PC-9 (cell line): ENCODE results near the gene SMARCAD1. TPM values are rescaled to one million over a fixed set of nuclear protein-coding genes. Genes with fewer than 3 reads are reported as not detected.

Experiments
- BruUV-seq: library from RNA; stranded (reverse); fragments of 400-500 nt; replicated peaks from 2 replicates; lab custom pipeline; 2021; lab: Mats Ljungman, UMichigan
- CTCF ChIA-PET: fragments of 300-600 bp; sonication (Branson Sonifier 250); formaldehyde crosslinking; loops from one replicate; lab custom pipeline; 2022; ENCODE audit warnings: antibody characterized with exemption; lab: Charles Lee
- POLR2A ChIA-PET: fragments of 300-600 bp; sonication (Branson Sonifier 250); formaldehyde crosslinking; loops from one replicate; lab custom pipeline; 2022; ENCODE audit warnings: antibody characterized with exemption; ENCODE audit not compliant: unreplicated experiment; lab: Charles Lee
- DNase-seq, 2 experiments: peaks; one replicate each; pipeline versions ENCODE4 v3.0.0 to v3.0.0-alpha.2; 2015 to 2022; ENCODE audit warnings: mixed read lengths in 1 of 2
- H2AFZ ChIP-seq: fragments of 200-600 bp; sonication (generic); 2 replicates; pipeline ENCODE4 v1.8.1; 2017; ENCODE audit warnings: antibody characterized with exemption
- H3F3A ChIP-seq: fragments of 200-600 bp; sonication (generic); 2 replicates; pipeline ENCODE4 v1.8.1; 2017; ENCODE audit warnings: antibody characterized with exemption, mild to moderate bottlenecking, low read depth; ENCODE audit not compliant: insufficient read depth
- H3K27ac ChIP-seq: fragments of 200-600 bp; sonication (generic); 2 replicates; pipeline ENCODE4 v1.6.1; 2016; ENCODE audit warnings: mixed run types
- H3K27me3 ChIP-seq: fragments of 200-600 bp; sonication (generic); 2 replicates; pipeline ENCODE4 v1.6.1; 2016; ENCODE audit warnings: low read depth, mixed run types; ENCODE audit not compliant: insufficient read depth
- H3K36me3 ChIP-seq: fragments of 200-600 bp; sonication (generic); 2 replicates; pipeline ENCODE4 v1.6.1; 2016; ENCODE audit warnings: low read depth, mixed run types
- H3K4me1 ChIP-seq: fragments of 200-600 bp; sonication (generic); replicated peaks from 2 replicates; pipeline ENCODE4 v1.6.1; 2016; ENCODE audit warnings: mixed run types; ENCODE audit not compliant: insufficient read depth
- H3K4me2 ChIP-seq: fragments of 200-600 bp; sonication (generic); 2 replicates; pipeline ENCODE4 v1.6.1; 2017; ENCODE audit warnings: mixed run types
- H3K4me3 ChIP-seq: fragments of 200-600 bp; sonication (generic); 2 replicates; pipeline ENCODE4 v1.6.1; 2016; ENCODE audit warnings: mixed run types
- H3K79me2 ChIP-seq: fragments of 200-600 bp; sonication (generic); 2 replicates; pipeline ENCODE4 v1.6.1; 2017; ENCODE audit warnings: low read depth, mixed run types
- H3K9me2 ChIP-seq: fragments of 200-600 bp; sonication (generic); 2 replicates; pipeline ENCODE4 v1.8.1; 2017; ENCODE audit warnings: mild to moderate bottlenecking; ENCODE audit not compliant: insufficient read depth
- H3K9me3 ChIP-seq: fragments of 200-600 bp; sonication (generic); 2 replicates; pipeline ENCODE4 v1.8.1; 2016; ENCODE audit warnings: low read depth; ENCODE audit not compliant: insufficient read depth
- H4K20me1 ChIP-seq: fragments of 200-600 bp; sonication (generic); 2 replicates; pipeline ENCODE4 v1.8.1; 2017; ENCODE audit not compliant: insufficient read depth
- CTCF ChIP-seq: fragments of 200-600 bp; sonication (generic); conservative IDR thresholded peaks from 2 replicates; pipeline ENCODE4 v1.6.1; 2017; ENCODE audit warnings: mixed run types, antibody characterized with exemption, mild to moderate bottlenecking, moderate library complexity
- EZH2 ChIP-seq: fragments of 200-600 bp; sonication (generic); IDR thresholded peaks from 2 replicates; pipeline ENCODE4 v1.8.0; 2017; ENCODE audit warnings: antibody characterized with exemption, low read depth
- intact Hi-C: fragments of 100-400 bp; cut with micrococcal nuclease; formaldehyde crosslinking; loops from one replicate; pipeline ENCODE4 v1.10.0; 2022; ENCODE audit not compliant: unreplicated experiment
- total RNA-seq: library from RNA; stranded (reverse); gene quantifications from 2 replicates; pipeline ENCODE4 v1.2.3, GENCODE V29; 2021

The SMARCAD1 gene
- total RNA-seq, 1 experiment from 2014 or later: 17.1 TPM

DNA sequence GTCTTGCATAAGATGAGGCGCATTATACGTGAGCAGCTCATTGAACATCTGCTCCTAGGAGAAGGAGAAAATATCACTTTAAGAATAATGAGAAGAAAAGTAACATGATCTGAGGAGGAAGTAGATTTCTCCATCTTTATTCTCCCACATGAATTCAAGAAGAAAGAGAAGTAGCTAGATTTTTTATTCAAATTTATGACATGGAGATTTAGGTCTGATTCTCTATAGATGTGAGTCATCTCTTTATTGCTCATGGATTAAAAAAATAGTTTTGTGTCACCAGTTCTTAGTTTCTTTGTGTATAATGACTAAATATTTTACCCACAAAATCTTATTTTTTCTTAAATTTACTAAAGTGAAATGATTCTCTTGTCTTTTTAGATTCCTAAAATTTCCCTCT is 94.5 kb downstream of the SMARCAD1 start:
- CTCF ChIA-PET: no interaction called here
- Histone ChIP-seq H3K27ac (no peak overlapping the region), H3K4me2 (no peak overlapping the region), H4K20me1 (no peaks in the 10 kb centered on the region), H3K36me3 (no peaks in the 10 kb centered on the region), H3K9me2 (no peaks in the 10 kb centered on the region), H3K4me1 (no peaks in the 10 kb centered on the region), H3K27me3 (no peaks in the 10 kb centered on the region), H3F3A (no peaks in the 10 kb centered on the region; the same call in 1 of the 2 replicates), H3K4me3 (no peak overlapping the region), H3K79me2 (no peaks in the 10 kb centered on the region), H2AFZ (no peak overlapping the region), H3K9me3 (no peaks in the 10 kb centered on the region)
- BruUV-seq: no TSS peak
- POLR2A ChIA-PET: no interaction called here
- intact Hi-C loops: loop anchor here (5.0 to 10.0 kb wide), 4 partner anchors 295 to 825 kb away; no protein-coding TSS in a partner anchor
- TF ChIP-seq EZH2 (no peak), CTCF (no peak)
- no peak for DNase-seq

- no peak overlapping the region for H3K27ac ChIP-seq
- no peaks in the 10 kb centered on the region for H3K27me3 ChIP-seq
- no peak overlapping the region for H3K4me3 ChIP-seq
- H3K9me2 ChIP-seq: no peaks in the 10 kb centered on the region
- intact Hi-C loops: loop anchor here (2.0 to 10.0 kb wide), 5 partner anchors 86 to 823 kb away; no protein-coding TSS in a partner anchor
- no peaks in the 10 kb centered on the region for H3K79me2 ChIP-seq
- no peak overlapping the region for H2AFZ ChIP-seq
- H4K20me1 ChIP-seq: no peaks in the 10 kb centered on the region
- BruUV-seq: no TSS peak
- H3K36me3 ChIP-seq: no peaks in the 10 kb centered on the region
- no peak overlapping the region for H3K4me2 ChIP-seq
- peak in 1 of 2 experiments; percentile 6 for DNase-seq
- CTCF ChIA-PET: interaction anchor here (0.6 kb wide), 1 partner anchor 236 kb away, joined by 3 read pairs; no protein-coding TSS in a partner anchor
- H3K4me1 ChIP-seq: no peaks in the 10 kb centered on the region
- TF ChIP-seq CTCF: peak; percentile 71
- no peak for TF ChIP-seq EZH2
- POLR2A ChIA-PET: no interaction called here
- no peaks in the 10 kb centered on the region; the same call in 1 of the 2 replicates for H3F3A ChIP-seq
- H3K9me3 ChIP-seq: no peaks in the 10 kb centered on the region
These were observed 96.8 kb downstream of the SMARCAD1 start for GRCh38 chr4:94304365-94304971.

- H3K79me2 ChIP-seq: no peaks in the 10 kb centered on the region
- POLR2A ChIA-PET: interaction anchor here (0.7 kb wide), 1 partner anchor 365 kb away, joined by 9 read pairs; no protein-coding TSS in a partner anchor
- H3K9me2 ChIP-seq: no peaks in the 10 kb centered on the region
- H3K9me3 ChIP-seq: no peaks in the 10 kb centered on the region
- intact Hi-C loops: loop anchor here (2.0 to 10.0 kb wide), 2 partner anchors 85 to 789 kb away; no protein-coding TSS in a partner anchor
- no peaks in the 10 kb centered on the region for H3K27me3 ChIP-seq
- TF ChIP-seq EZH2 (no peak), CTCF (no peak)
- H2AFZ ChIP-seq: no peak overlapping the region
- BruUV-seq: no TSS peak
- H3K4me1 ChIP-seq: no peaks in the 10 kb centered on the region
- no peaks in the 10 kb centered on the region; the same call in 1 of the 2 replicates for H3F3A ChIP-seq
- CTCF ChIA-PET: no interaction called here
- no peaks in the 10 kb centered on the region for H4K20me1 ChIP-seq
- H3K27ac ChIP-seq: no peak overlapping the region
- no peak overlapping the region for H3K4me2 ChIP-seq
- no peak overlapping the region for H3K4me3 ChIP-seq
- H3K36me3 ChIP-seq: no peaks in the 10 kb centered on the region
- DNase-seq: no peak
These were observed 98.0 kb downstream of the SMARCAD1 start for GRCh38 chr4:94305466-94306225.
